ELR (cell line): Measurements from ENCODE around the gene CRYBG1.
A peak's percentile ranks its signal among the peaks of the same experiment; 100 is the strongest.
"Not testable (repeated sequence)": the region's sequence is repeated elsewhere in the genome, so short reads cannot be mapped to it uniquely, and the experiment has no call there.

Experiments used
- DNase-seq: peaks from one replicate; pipeline ENCODE4 v3.0.0-alpha.2; 2015; ENCODE audit warnings: low read depth

The CRYBG1 gene

GRCh38 chr6:106508277-106508676, 147.8 kb downstream of the CRYBG1 start:
- no peak for DNase-seq

GRCh38 chr6:106508834-106509233, 148.3 kb downstream of the CRYBG1 start:
- DNase-seq: no peak

- peak; percentile 28 for DNase-seq
These were observed 149.0 kb downstream of the CRYBG1 start for GRCh38 chr6:106509420-106510089.

GRCh38 chr6:106510090-106510970, 149.8 kb downstream of the CRYBG1 start:
- DNase-seq: peak; percentile 60

- peak; percentile 70 for DNase-seq
These were observed 151.0 kb downstream of the CRYBG1 start for GRCh38 chr6:106511288-106512047.

GRCh38 chr6:106512048-106512967, 151.8 kb downstream of the CRYBG1 start:
- peak; percentile 78 for DNase-seq

- DNase-seq: no peak
These were observed 152.6 kb downstream of the CRYBG1 start for GRCh38 chr6:106512968-106513574.

GRCh38 chr6:106513808-106514582, 153.5 kb downstream of the CRYBG1 start:
- DNase-seq: peak; percentile 39

- DNase-seq: no peak
These were observed 154.0 kb downstream of the CRYBG1 start for GRCh38 chr6:106514583-106514885.

- DNase-seq: not testable (repeated sequence)
These were observed 155.1 kb downstream of the CRYBG1 start for GRCh38 chr6:106515582-106515981.

- no peak for DNase-seq
These were observed 156.1 kb downstream of the CRYBG1 start for GRCh38 chr6:106516616-106517015.

GRCh38 chr6:106517706-106518105, 157.2 kb downstream of the CRYBG1 start:
- no peak for DNase-seq

GRCh38 chr6:106518748-106519147, 158.2 kb downstream of the CRYBG1 start:
- DNase-seq: no peak

- DNase-seq: peak; percentile 96
These were observed 159.2 kb downstream of the CRYBG1 start for GRCh38 chr6:106519460-106520394.

GRCh38 chr6:106520711-106521401, 160.3 kb downstream of the CRYBG1 start:
- DNase-seq: no peak

- no peak for DNase-seq
These were observed 162.2 kb downstream of the CRYBG1 start for GRCh38 chr6:106522562-106523250.

GRCh38 chr6:106525107-106525881, 164.8 kb downstream of the CRYBG1 start:
- DNase-seq: no peak
